Measurements from ENCODE around the gene NTSR1. TPM values are rescaled to one million over a fixed set of nuclear protein-coding genes. Genes with fewer than 3 reads are reported as not detected.

The NTSR1 gene
- total and polyA plus RNA-seq, 2 of the 8 experiments (the other 6 are each of a cell fraction or from before 2014, with no cell fraction given) = 0.53 to 0.89 TPM

- TF ChIP-seq USF2 (IDR thresholded peaks at IDR 0.05; ENCODE audit: low read length) (no peak), POLR2A (IDR thresholded peaks at IDR 0.05; ENCODE audit: control extremely low read depth in 1 of 2, low read depth in 2 of 2, low read length in 2 of 2) (no peak), HDAC2 (IDR thresholded peaks at IDR 0.05; ENCODE audit: borderline replicate concordance in 1 of 2, low read depth in 2 of 2, low read length in 2 of 2) (no peak), SRF (IDR thresholded peaks at IDR 0.05; ENCODE audit: low read depth, low read length) (no peak), JUN (IDR thresholded peaks at IDR 0.05; ENCODE audit: low read depth, low read length) (no peak), RNF2 (IDR thresholded peaks at IDR 0.05; ENCODE audit: borderline replicate concordance, low read depth, low read length, missing control alignments, poor library complexity, severe bottlenecking) (no peak), KDM4A (IDR thresholded peaks at IDR 0.05; ENCODE audit: low read depth, low read length, severe bottlenecking) (no peak)
Observed at GRCh38 chr20:62726276-62726675, 17.6 kb downstream of the NTSR1 start (continued).
